ENCODE data around the gene KPNB1.

The KPNB1 gene

GRCh38 chr17:47686276-47686635 is 36.5 kb downstream of the KPNB1 start:
- TF ChIP-seq CTCF (IDR thresholded peaks at IDR 0.05; ENCODE audit: extremely low read depth, missing control alignments), result no peak
- no peak for DNase-seq (ENCODE audit: low spot score)

GRCh38 chr17:47686664-47687327 is 37.1 kb downstream of the KPNB1 start:
- TF ChIP-seq CTCF (IDR thresholded peaks at IDR 0.05; ENCODE audit: extremely low read depth, missing control alignments), result no peak
- DNase-seq (ENCODE audit: low spot score), result no peak

GRCh38 chr17:47687328-47687690 is 37.6 kb downstream of the KPNB1 start:
- TF ChIP-seq CTCF (IDR thresholded peaks at IDR 0.05; ENCODE audit: extremely low read depth, missing control alignments), result no peak
- no peak for DNase-seq (ENCODE audit: low spot score)

GRCh38 chr17:47687748-47688147 is 38.0 kb downstream of the KPNB1 start:
- no peak for TF ChIP-seq CTCF (IDR thresholded peaks at IDR 0.05; ENCODE audit: extremely low read depth, missing control alignments)
- no peak for DNase-seq (ENCODE audit: low spot score)

- no peak for TF ChIP-seq CTCF (IDR thresholded peaks at IDR 0.05; ENCODE audit: extremely low read depth, missing control alignments)
- no peak for DNase-seq (ENCODE audit: low spot score)
These were observed 40.4 kb downstream of the KPNB1 start for GRCh38 chr17:47690121-47690520.

GRCh38 chr17:47692137-47692894 is 42.6 kb downstream of the KPNB1 start:
- peak; percentile 19 for DNase-seq (ENCODE audit: low spot score)
- no peak for TF ChIP-seq CTCF (IDR thresholded peaks at IDR 0.05; ENCODE audit: extremely low read depth, missing control alignments)

GRCh38 chr17:47692895-47693730 is 43.4 kb downstream of the KPNB1 start:
- peak; percentile 33 for DNase-seq (ENCODE audit: low spot score)
- no peak for TF ChIP-seq CTCF (IDR thresholded peaks at IDR 0.05; ENCODE audit: extremely low read depth, missing control alignments)
